Left renal pelvis (tissue), 4 donors: ENCODE results near the gene LMX1B. TPM values are rescaled to one million over a fixed set of nuclear protein-coding genes. Genes with fewer than 3 reads are reported as not detected.

Experiments
- DNase-seq, 4 donors: peaks; one replicate each; pipeline ENCODE4 v3.0.0-alpha.2; 2013; ENCODE audit warnings: low read depth in 4 of 4, low spot score in 3 of 4
- polyA plus RNA-seq, 4 donors: library from polyadenylated mRNA; unstranded; fragments of 120-200 nt; gene quantifications; one replicate each; pipeline ENCODE4 v1.2.1, GENCODE V29; 2013; ENCODE audit not compliant: insufficient read length in 4 of 4

Gene LMX1B
- polyA plus RNA-seq, 4 donors, result 2.0 to 20.2 (median 16.6) TPM

- no peak for DNase-seq
Measured at GRCh38 chr9:126674365-126675146, 60.8 kb downstream of the LMX1B start.

DNA sequence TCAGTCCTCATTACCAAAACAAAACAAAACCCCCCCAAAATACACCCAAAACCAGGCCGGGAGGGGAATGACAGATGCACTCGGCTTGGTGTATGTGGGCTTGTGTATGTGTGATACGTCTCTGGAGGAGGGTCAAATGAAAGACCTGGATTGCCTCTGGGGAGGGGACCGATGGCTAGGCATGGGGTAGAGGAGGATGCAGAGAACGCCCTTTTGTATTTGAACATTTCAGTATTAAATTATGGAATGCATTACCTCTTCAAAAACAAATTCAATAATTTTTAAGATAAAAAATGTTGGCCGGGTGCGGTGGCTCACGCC is 61.4 kb downstream of the LMX1B start:
- no peak for DNase-seq

DNA sequence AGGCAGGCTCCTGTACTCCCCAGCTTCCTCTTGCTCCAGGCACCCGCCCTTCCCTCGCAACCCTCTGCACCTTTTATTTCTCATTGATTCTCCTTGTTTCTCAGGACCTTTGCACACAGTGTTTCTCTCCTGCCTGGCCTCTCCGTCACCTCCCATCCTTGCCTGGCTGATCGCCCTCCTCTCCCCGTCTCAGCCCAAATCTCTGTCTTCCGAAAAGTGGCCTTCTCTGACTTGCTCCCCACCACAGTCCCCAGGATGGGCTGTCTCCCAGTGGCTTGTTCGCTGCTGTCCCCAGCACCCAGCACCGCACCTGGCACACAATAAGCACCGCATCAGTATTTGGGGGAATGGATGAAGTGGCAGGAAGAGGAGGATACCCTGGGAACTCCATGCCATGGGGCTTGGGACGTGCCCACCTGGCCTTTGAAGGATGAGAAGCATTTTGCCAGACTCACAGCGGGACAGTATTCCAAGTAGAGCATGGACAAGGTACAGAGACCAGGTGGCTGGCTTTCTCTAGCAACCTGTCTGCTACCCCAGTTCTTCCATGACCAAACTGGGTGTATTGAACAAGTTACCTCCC is 62.5 kb downstream of the LMX1B start:
- no peak for DNase-seq

DNA sequence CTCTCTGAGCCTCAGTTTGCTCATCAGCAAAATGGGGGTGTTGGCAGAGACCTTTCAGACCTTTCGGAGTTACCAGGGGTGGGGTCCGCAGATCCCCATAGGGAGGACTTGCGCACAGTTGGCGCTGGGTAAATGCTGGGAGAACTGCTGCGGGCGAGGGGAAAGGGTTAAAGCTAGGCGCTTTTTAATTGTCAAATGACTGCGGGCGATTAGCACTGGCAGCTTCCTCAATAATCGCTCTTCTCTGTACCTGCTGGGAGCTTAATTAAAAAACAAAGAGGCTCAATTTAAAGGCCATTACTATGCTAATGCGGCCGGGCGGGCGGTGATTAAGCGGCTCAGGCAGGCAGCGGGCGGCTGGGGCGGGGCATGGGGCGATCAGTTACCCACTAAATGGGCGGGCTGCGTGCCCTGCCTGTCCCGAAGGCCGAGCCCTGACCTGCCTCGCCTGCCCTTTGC is 63.0 kb downstream of the LMX1B start:
- DNase-seq, result no peak

- DNase-seq, result no peak
Measured at GRCh38 chr9:126677188-126678084, 63.7 kb downstream of the LMX1B start.

DNA sequence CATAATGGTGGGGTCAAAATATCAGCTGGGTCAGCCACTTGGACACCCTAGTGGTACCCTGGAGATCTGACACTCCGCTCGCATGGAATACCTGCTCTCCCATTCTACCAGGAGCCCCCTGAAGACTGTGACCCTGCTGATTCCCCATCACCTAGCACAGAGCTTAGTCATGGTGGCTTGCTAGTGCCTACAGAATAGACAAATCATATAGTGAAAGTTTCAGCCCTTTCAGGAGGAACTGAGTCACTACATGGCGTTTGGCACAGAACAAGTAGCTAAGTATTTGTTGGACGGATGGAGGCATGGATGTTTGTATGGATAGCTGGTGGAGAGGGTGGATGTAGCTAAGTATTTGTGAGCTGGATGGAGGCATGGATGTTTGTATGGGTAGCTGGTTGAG is 65.3 kb downstream of the LMX1B start:
- DNase-seq, result no peak

GRCh38 chr9:126681336-126681735 is 67.6 kb downstream of the LMX1B start:
- DNase-seq, result no peak

- no peak for DNase-seq
Measured at GRCh38 chr9:126682113-126682810, 68.5 kb downstream of the LMX1B start.

DNA sequence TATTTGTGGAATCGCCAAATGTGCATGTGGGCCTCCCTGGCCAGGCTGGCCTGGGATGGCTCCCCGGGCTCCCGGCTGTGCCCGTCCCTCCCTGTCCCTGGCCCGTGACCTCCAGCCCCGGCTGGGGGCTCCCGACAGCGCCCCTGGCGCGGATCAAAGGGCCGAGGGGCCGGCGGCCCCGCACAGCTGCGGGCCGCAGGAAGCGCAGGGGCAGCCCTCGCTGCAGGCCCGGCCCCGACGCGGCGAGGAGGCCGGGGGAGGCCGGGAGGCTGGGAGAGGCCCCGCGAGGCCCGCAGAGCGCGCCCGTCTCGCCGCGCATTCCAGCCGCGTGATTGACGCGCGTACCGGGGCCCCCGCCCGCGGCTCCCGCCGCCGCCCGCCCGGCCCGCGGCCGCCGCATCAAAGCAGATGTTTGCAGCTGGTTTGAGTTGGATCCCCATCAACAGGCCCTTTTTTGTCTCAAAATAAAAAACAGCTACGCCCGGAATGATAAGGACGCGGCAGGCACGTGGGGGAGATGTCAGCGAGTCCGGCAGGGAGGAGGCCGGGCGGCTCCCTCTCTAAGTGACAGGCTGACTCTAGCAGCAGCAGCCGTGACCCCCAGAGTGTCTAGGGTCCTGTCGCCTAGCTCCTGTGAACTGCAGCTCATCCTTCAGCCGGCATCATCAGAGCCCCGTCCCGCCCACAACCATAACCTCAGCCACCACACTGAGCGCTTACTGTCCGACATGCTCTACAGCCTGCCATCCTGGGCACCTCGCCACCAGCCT is 69.4 kb downstream of the LMX1B start:
- peak in 1 of 4 donors; percentile 36 for DNase-seq

DNA sequence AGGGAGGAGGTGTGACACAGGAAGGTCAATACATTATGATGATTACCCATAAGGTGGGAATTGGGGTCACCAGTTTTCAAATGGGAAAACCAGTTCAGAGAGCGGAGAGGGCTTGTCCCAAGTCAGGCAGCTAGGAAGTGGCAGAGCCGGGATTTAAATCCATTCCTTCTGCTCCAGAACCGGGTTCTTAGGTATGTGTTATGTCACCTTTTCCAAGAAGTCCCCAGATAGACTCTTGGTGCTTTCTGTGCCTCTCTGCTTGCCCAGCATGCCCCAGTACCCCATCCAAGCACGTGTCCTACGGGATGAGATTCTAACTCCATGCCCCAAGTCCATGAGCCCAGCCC is 69.9 kb downstream of the LMX1B start:
- DNase-seq, result no peak

DNA sequence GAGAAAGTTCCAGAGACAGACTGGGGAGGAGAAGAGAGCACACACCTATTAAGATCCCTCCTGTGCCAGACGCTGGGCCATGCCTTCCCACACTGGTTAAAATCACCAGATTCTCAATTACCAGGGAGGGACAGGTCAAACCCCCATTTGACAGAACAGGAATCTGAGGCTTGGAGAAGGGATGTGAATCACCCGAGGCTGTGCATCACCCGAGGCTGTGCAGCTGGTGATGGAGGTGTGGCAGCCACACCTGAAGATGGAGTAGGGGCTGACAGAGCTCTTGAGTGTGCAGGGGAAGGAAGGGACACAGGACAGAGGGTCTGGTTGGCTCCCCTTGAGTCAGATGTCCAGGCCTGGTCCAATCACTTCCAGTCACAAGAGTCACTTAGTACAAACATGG is 70.6 kb downstream of the LMX1B start:
- no peak for DNase-seq

DNA sequence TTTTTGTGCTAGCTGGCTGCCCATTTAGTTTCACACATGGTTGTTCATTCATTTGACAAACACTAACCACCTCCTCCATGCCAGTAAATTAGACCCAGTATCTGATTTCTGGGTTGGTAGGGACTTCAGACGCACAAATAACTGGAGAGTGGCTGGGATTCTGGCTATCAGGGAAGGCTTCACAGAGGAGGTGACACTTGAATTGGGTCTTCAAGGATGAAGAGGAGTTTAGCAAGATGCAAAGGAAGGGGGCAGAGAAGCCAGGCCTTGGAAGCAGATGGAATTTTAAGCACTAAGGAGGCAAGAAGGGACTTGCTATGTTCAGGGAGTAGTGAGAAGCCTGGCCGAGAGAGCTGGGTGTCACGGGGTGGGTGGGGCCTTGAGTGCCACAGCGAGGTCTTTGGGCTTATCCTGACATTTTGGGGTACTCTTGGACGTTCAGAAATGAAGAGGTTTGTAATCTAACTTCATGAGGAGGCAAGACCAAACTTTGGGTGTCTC is 71.3 kb downstream of the LMX1B start:
- DNase-seq, result no peak

DNA sequence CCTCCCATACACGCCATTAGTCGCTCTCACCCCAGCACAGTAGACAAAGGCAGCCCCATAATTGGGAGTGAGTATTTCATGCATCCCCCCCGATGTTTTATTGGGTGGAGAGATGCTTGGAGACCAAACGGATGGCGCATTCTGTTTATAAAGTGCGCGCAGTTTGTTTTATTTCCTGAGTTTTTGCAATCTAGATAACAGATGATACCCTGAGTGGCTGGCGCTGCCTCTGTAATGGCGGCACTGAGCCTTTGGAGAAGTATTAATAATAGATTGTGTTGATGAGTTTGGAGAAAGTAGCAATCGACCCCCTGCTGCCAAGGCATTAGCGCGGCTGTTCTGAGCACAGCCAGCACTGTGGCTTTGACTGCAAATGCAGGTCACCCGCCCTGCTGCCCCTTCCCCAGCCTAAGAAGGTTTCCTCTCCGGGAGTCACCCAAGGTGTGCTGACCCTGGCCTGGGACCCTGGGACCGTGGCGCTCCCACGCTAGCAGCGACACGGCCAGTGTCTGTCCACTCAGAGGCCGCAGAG is 74.3 kb downstream of the LMX1B start:
- DNase-seq, result no peak

- DNase-seq, result no peak
Measured at GRCh38 chr9:126688617-126689016, 74.9 kb downstream of the LMX1B start.

GRCh38 chr9:126689027-126689825 is 75.5 kb downstream of the LMX1B start:
- no peak for DNase-seq

DNA sequence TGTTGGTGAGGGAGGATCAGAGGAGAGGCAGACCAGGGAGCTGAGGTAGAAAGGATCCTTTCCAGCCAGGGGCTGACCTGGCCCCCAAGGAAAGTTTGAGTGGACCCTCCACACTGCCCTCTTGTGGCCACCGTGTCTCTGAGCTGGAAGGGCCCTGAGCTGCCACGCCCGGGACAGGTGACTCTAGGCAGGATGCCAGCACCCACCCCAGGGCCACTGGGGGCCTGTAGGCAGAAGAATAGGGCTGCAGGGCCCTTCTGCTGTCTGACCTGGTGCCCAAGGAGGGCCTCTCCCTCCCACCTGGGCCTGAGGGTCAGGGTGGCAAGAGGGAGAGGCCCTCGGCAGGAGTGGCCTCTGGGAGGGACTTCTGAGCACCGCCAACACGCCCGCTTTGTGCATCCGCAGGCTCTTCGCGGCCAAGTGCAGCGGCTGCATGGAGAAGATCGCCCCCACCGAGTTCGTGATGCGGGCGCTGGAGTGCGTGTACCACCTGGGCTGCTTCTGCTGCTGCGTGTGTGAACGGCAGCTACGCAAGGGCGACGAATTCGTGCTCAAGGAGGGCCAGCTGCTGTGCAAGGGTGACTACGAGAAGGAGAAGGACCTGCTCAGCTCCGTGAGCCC is 76.8 kb downstream of the LMX1B start:
- DNase-seq, result no peak

DNA sequence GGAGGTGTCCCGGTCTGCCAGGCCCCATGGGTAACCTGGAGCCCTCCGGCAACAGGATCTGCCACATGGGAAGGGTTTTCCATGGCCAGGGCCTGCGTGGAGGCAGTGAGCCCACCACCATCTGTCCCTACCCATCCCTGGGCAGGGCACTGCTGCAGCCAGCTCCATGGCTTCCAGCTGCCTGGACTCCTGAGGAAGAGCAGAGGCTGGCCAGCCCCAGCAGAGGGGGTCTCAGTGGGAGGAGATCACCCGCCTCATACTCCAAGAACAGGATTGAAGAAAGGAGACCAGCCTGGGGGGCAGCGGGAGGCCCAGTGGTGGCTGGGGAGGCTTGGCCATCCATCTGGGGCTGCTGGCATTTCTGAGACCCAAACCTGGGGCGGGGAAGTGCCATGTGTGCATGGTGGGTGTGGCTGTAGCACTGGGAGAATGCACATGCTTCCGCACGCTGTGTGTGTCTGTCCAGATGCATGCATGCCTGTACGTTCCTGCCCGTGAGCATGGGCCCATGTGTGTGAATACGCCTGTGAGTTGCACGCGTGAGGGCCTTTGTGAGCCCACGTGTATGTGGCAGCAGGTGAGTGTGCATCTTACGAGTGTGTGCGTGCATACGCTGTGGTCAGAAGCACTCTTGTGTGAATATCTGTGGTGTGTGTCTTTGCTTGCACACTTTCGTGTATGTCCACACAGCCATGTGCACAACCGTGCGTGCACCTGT is 78.5 kb downstream of the LMX1B start:
- DNase-seq, result no peak
